Motor neuron (in vitro differentiated cells): ENCODE measurements around the gene KDM5B. TPM values are rescaled to one million over a fixed set of nuclear protein-coding genes. Genes with fewer than 3 reads are reported as not detected.

Source experiments
- ATAC-seq, 8 experiments: fragments of 200-7000 bp; cut with Tn5 transposase; replicated peaks in 6 of 8; 2 replicates each; pipeline ENCODE4 v1.8.0; 2021; ENCODE audit warnings: mild to moderate bottlenecking in 8 of 8, moderate library complexity in 8 of 8
- H3K27ac ChIP-seq, 2 donors: fragments of 250-450 bp; sonication (Bioruptor Pico); 2 replicates each; pipeline ENCODE4 v1.9.0; 2021; ENCODE audit warnings: antibody characterized with exemption in 2 of 2, mild to moderate bottlenecking in 2 of 2, moderate library complexity in 1 of 2
- H3K4me1 ChIP-seq, 2 donors: fragments of 250-450 bp; sonication (Bioruptor Pico); replicated peaks in 1 of 2; 2 replicates each; pipeline ENCODE4 v1.6.1; 2021; ENCODE audit warnings: antibody characterized with exemption in 2 of 2, mild to moderate bottlenecking in 2 of 2, moderate library complexity in 1 of 2
- H3K4me3 ChIP-seq, 5 donors: fragments of 250-450 bp; sonication (Bioruptor Pico); 2 replicates each; pipeline ENCODE4 v1.9.0; 2021; ENCODE audit warnings: antibody characterized with exemption in 5 of 5, mild to moderate bottlenecking in 5 of 5, moderate library complexity in 4 of 5
- WGBS, 10 experiments: fragments of 450-650 bp; shearing (Covaris generic); methylation state at CpG; one replicate each; pipeline ENCODE4 v1.0.0; 2022; 5-methylcytosine and 5-hydroxymethylcytosine counted together
- in situ Hi-C, 9 experiments: fragments of 400-800 bp; cut with MboI; loops; one replicate each; pipeline ENCODE4 v1.15.0; 2021; ENCODE audit warnings: low sequenced_read_pairs in 9 of 9, low pct_unique_long_range_greater_than_20kb in 2 of 9; ENCODE audit not compliant: unreplicated experiment in 9 of 9
- total RNA-seq, 8 experiments: library from RNA; unstranded; fragments of 300-600 nt; gene quantifications; 2 replicates each; pipeline versions ENCODE4 v1.2.3 to v1.2.4, GENCODE V29; 2022

Gene KDM5B
- total RNA-seq, 8 experiments from 2014 or later = 49.0 to 191 (median 166) TPM

- H3K4me3 ChIP-seq = no peak overlapping the region
- ATAC-seq = no peak
- 0 to 74% (median 51%) methylated on average over 1 to 5 of the region's 5 CpGs; no CpG with 5 or more reads in 3 of the 10 experiments for WGBS, 10 experiments
- in situ Hi-C loops = loop anchor here in 4 of 9 experiments (25.0 kb wide), 4 partner anchors 188 to 513 kb away; partner anchors contain the start of genes PPP1R12B (in 2 of the 4), UBE2T (in 2 of the 4) and LGR6 (in 1 of the 4)
- H3K4me1 ChIP-seq = peaks cover 0 to 3% of the 10 kb centered on the region in 2 donors
- H3K27ac ChIP-seq = no peak overlapping the region
These were observed 108.2 kb downstream of the KDM5B start for GRCh38 chr1:202700061-202700460.

DNA sequence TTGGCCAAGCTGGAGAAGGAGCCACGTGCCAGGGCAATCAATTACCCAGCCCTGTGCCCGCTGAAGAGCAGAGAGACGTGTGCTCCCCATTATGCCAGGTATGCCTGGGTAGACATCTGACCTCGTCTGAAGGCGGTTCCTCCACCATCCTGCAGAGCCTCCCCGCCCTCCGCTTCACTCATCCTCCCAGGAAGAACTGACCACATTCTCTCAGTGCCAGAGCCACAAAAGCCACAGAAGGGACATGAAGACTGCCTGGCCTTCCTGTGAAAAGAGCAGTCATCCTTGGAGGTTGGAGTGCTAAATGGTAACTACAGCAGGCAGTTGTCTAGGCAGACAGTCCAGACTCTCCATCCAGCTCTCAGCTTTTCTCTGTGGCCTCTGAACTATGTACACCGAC, 109.9 kb downstream of the KDM5B start:
- no peak for ATAC-seq
- H3K27ac ChIP-seq = no peak overlapping the region
- no peak overlapping the region for H3K4me3 ChIP-seq
- in situ Hi-C loops = no loop called here
- WGBS, 10 experiments = 0 to 86% (median 73%) methylated on average over 1 to 7 of the region's 8 CpGs; no CpG with 5 or more reads in 3 of the 10 experiments
- H3K4me1 ChIP-seq = peaks cover 0 to 3% of the 10 kb centered on the region in 2 donors

- no peaks in the 10 kb centered on the region for H3K4me1 ChIP-seq
- in situ Hi-C loops = no loop called here
- H3K4me3 ChIP-seq = no peak overlapping the region
- no peak overlapping the region for H3K27ac ChIP-seq
- 60 to 93% (median 80%) methylated on average over 1 to 6 of the region's 6 CpGs; no CpG with 5 or more reads in 2 of the 10 experiments for WGBS, 10 experiments
- ATAC-seq = no peak
These were observed 111.2 kb downstream of the KDM5B start for GRCh38 chr1:202697038-202697437.

GRCh38 chr1:202694314-202694713, 113.9 kb downstream of the KDM5B start:
- no peak for ATAC-seq
- in situ Hi-C loops = no loop called here
- H3K4me1 ChIP-seq = peaks cover 8 to 9% of the 10 kb centered on the region in 2 donors
- H3K27ac ChIP-seq = no peak overlapping the region
- no peak overlapping the region for H3K4me3 ChIP-seq
- 7 to 60% (median 50%) methylated on average over 1 to 5 of the region's 5 CpGs for WGBS, 10 experiments

GRCh38 chr1:202692959-202693555, 115.2 kb downstream of the KDM5B start:
- whole genome bisulfite sequencing, 10 experiments = 6 to 50% (median 29%) methylated on average over 2 to 3 of the region's 3 CpGs; no CpG with 5 or more reads in 3 of the 10 experiments
- in situ Hi-C loops = no loop called here
- peaks cover 20 to 22% of the 10 kb centered on the region in 2 donors for H3K4me1 ChIP-seq
- no peak overlapping the region for H3K27ac ChIP-seq
- no peak overlapping the region for H3K4me3 ChIP-seq
- peak; percentile 42 to 93 (median 52) for ATAC-seq

DNA sequence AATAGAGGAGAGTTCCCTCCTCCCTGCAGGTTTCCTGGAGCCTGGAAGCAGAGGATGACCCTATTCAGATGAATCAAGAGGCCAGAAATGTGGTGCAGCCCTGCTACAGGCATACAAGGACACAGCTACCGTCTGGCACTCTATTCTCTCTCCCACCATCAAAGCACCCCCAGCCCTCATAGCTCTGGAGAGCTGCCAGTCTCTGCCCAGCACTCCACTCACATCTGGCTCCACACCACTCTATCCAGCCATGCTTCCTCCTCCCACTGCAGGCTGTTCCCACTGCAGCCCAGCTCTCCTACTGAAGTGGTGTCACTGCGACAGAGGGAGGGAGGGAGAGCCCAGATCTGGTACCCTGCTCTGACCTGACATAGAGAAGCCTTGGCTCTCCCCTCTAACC, 116.4 kb downstream of the KDM5B start:
- in situ Hi-C loops = no loop called here
- Histone ChIP-seq H3K4me3 (no peak overlapping the region), H3K27ac (no peak overlapping the region), H3K4me1 (peaks cover 33 to 34% of the 10 kb centered on the region in 2 donors)
- WGBS, 10 experiments = 39 to 80% methylated on average over 1 to 2 of the region's 2 CpGs; no CpG with 5 or more reads in 8 of the 10 experiments
- peak in 1 of 8 experiments; percentile 20 for ATAC-seq

DNA sequence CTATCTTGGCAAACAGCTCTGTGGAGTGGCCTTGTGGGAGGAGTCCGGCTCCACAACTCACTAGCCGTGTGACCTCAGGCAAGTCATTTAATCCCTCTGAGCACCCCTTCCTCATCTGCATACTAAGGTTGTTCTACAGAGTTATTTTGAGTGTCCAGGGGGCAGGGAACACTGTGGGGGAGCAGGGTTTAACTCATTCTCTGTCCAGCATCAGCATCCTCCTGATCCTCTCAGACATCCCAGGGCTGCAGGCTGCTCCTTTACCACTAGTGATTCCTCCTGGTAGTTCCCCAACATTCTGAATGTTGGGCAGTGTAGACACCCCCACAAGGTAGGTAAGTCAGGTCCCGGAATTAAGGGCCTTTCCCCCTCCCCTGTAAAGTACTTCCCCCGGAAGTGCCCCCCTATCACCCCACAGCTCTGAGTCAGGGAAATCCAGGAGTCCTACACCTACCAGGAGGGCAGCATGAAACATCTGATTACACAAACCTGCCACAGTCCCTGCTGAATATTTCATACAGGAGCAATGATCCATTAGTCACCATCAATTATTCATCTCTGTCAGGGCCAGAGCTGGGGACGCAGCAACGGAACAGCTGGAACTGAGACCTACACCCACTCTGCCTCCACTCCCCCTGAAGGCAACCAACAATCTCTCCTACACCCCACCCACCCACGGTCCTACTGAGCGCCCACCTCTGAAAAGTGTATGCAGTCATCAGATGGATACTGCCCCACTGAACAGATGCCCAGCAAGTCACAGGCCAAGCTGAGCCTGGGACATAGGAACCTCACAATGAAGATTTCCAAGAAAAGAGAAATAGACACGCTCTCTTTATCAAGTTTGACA, 118.5 kb downstream of the KDM5B start:
- Histone ChIP-seq H3K27ac (no peak overlapping the region), H3K4me3 (no peak overlapping the region), H3K4me1 (peaks cover 43 to 49% of the 10 kb centered on the region in 2 donors)
- in situ Hi-C loops = no loop called here
- ATAC-seq = peak in 7 of 8 experiments; percentile 11 to 64 (median 56)
- 23 to 100% (median 73%) methylated on average over 1 to 3 of the region's 9 CpGs; no CpG with 5 or more reads in 2 of the 10 experiments for WGBS, 10 experiments

- ATAC-seq = no peak
- Histone ChIP-seq H3K27ac (no peak overlapping the region), H3K4me1 (peaks cover 43 to 49% of the 10 kb centered on the region in 2 donors), H3K4me3 (no peak overlapping the region)
- WGBS, 10 experiments = 8 to 93% (median 67%) methylated on average over 1 to 3 of the region's 3 CpGs; no CpG with 5 or more reads in 5 of the 10 experiments
- in situ Hi-C loops = no loop called here
These were observed 119.1 kb downstream of the KDM5B start for GRCh38 chr1:202689082-202689481.

GRCh38 chr1:202688401-202688800, 119.8 kb downstream of the KDM5B start:
- peaks cover 43 to 49% of the 10 kb centered on the region in 2 donors for H3K4me1 ChIP-seq
- H3K4me3 ChIP-seq = no peak overlapping the region
- in situ Hi-C loops = no loop called here
- H3K27ac ChIP-seq = peak overlapping the region; percentile 25 to 44
- 27 to 83% (median 71%) methylated on average over 2 to 5 of the region's 7 CpGs; no CpG with 5 or more reads in 3 of the 10 experiments for WGBS, 10 experiments
- ATAC-seq = peak in 3 of 8 experiments; percentile 1 to 59 (median 18)

DNA sequence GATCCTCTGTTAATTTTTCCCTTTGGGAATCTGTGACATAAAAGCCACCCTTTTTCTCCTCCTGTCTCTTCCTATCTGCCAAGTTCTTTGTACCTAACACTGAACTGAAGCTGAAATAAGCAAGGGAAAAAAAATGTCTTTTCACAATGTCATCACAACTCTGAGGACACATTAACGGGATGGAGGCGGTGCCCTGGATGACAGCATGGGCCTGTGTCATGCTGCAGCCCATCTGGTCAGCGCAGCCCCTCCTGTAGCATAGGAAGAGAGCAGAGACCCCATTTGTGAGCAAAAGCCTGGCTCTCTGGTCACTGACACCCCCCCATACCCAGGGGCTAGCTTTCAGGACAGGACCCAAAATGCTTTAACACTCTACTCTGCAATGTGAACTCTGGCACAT, 120.4 kb downstream of the KDM5B start:
- Histone ChIP-seq H3K4me3 (no peak overlapping the region), H3K27ac (peak overlapping the region; percentile 25 to 44), H3K4me1 (peaks cover 43 to 49% of the 10 kb centered on the region in 2 donors)
- 17 to 44% (median 31%) methylated on average over 1 to 3 of the region's 3 CpGs; no CpG with 5 or more reads in 5 of the 10 experiments for WGBS, 10 experiments
- in situ Hi-C loops = no loop called here
- ATAC-seq = peak in 5 of 8 experiments; percentile 60 to 71 (median 67)

GRCh38 chr1:202687370-202687769, 120.9 kb downstream of the KDM5B start:
- Histone ChIP-seq H3K27ac (peak overlapping the region; percentile 19 to 36), H3K4me3 (no peak overlapping the region), H3K4me1 (peaks cover 43 to 49% of the 10 kb centered on the region in 2 donors)
- peak in 5 of 8 experiments; percentile 39 to 66 (median 57) for ATAC-seq
- 13 to 100% (median 34%) methylated on average over 1 to 8 of the region's 11 CpGs; no CpG with 5 or more reads in 2 of the 10 experiments for WGBS, 10 experiments
- in situ Hi-C loops = no loop called here

- peak; percentile 18 to 86 (median 50) for ATAC-seq
- Histone ChIP-seq H3K4me3 (no peak overlapping the region), H3K27ac (no peak overlapping the region), H3K4me1 (peaks cover 50 to 62% of the 10 kb centered on the region in 2 donors)
- in situ Hi-C loops = no loop called here
- WGBS, 10 experiments = 0 to 92% (median 76%) methylated on average over 1 to 4 of the region's 6 CpGs; no CpG with 5 or more reads in 1 of the 10 experiments
These were observed 122.6 kb downstream of the KDM5B start for GRCh38 chr1:202685641-202686040.

- no peak for ATAC-seq
- 20 to 100% (median 69%) methylated on average over 1 to 2 of the region's 2 CpGs; no CpG with 5 or more reads in 5 of the 10 experiments for WGBS, 10 experiments
- Histone ChIP-seq H3K27ac (no peak overlapping the region), H3K4me1 (peaks cover 49 to 61% of the 10 kb centered on the region in 2 donors), H3K4me3 (no peak overlapping the region)
- in situ Hi-C loops = no loop called here
These were observed 123.5 kb downstream of the KDM5B start for GRCh38 chr1:202684716-202685115.
